Spleen (tissue), 11 donors: ENCODE measurements around the gene MBD5. TPM values are rescaled to one million over a fixed set of nuclear protein-coding genes. Genes with fewer than 3 reads are reported as not detected.

ENCODE experiments used
- DNase-seq: peaks from one replicate; pipeline ENCODE4 v3.0.0-alpha.2; 2020
- H3K27ac ChIP-seq, 8 donors: fragments of 200-600 bp; sonication (generic) in 7 of 8; 1 replicate in 4 of 8; 2 replicates in 4 of 8; pipeline versions ENCODE4 v1.5.0 to v1.8.0; 2016 to 2021; ENCODE audit warnings: inconsistent platforms in 4 of 8, mild to moderate bottlenecking in 4 of 8, moderate library complexity in 1 of 8
- H3K27me3 ChIP-seq, 7 donors: fragments of 200-600 bp; sonication (generic) in 6 of 7; replicated peaks in 1 of 7; 1 replicate in 4 of 7; 2 replicates in 3 of 7; pipeline versions ENCODE4 v1.5.0 to v1.8.0; 2016 to 2021; ENCODE audit warnings: inconsistent platforms in 3 of 7, mild to moderate bottlenecking in 1 of 7
- H3K36me3 ChIP-seq, 6 donors: fragments of 200-600 bp; sonication (generic) in 5 of 6; 1 replicate in 4 of 6; 2 replicates in 2 of 6; pipeline versions ENCODE4 v1.5.0 to v1.8.0; 2016 to 2021; ENCODE audit warnings: inconsistent platforms in 2 of 6
- H3K4me1 ChIP-seq, 6 donors: fragments of 200-600 bp; sonication (generic) in 5 of 6; 1 replicate in 3 of 6; 2 replicates in 3 of 6; pipeline versions ENCODE4 v1.5.0 to v1.8.0; 2016 to 2021; ENCODE audit warnings: inconsistent platforms in 3 of 6
- H3K4me3 ChIP-seq, 8 donors: fragments of 200-600 bp; sonication (generic) in 7 of 8; 1 replicate in 4 of 8; 2 replicates in 4 of 8; pipeline versions ENCODE4 v1.5.0 to v1.8.0; 2016 to 2021; ENCODE audit warnings: inconsistent platforms in 4 of 8, mild to moderate bottlenecking in 4 of 8, moderate library complexity in 2 of 8
- H3K9me3 ChIP-seq, 8 donors: fragments of 200-600 bp; sonication (generic) in 7 of 8; 1 replicate in 4 of 8; 2 replicates in 4 of 8; pipeline versions ENCODE4 v1.5.0 to v1.8.0; 2016 to 2021; ENCODE audit warnings: inconsistent platforms in 4 of 8
- CTCF ChIP-seq, 11 experiments: fragments of 200-600 bp in 7 of 11; fragments of 450-650 bp in 4 of 11; sonication (generic) in 4 of 11; IDR thresholded peaks in 8 of 11; conservative IDR thresholded peaks in 3 of 11; 1 replicate in 7 of 11; 2 replicates in 4 of 11; pipeline versions ENCODE4 v1.4.0 to v1.8.0; 2016 to 2021; ENCODE audit warnings: antibody characterized with exemption in 11 of 11, inconsistent platforms in 4 of 11, mild to moderate bottlenecking in 1 of 11
- POLR2A ChIP-seq, 3 donors: fragments of 450-650 bp; IDR thresholded peaks; one replicate each; pipeline ENCODE4 v1.5.1; 2017; ENCODE audit warnings: antibody characterized with exemption in 3 of 3, mild to moderate bottlenecking in 1 of 3
- POLR2AphosphoS5 ChIP-seq, 3 donors: sonication (generic); formaldehyde crosslinking; IDR thresholded peaks; one replicate each; pipeline ENCODE4 v1.5.1; 2017; ENCODE audit warnings: antibody characterized with exemption in 3 of 3
- WGBS, 5 donors: extraction: QIAGEN DNeasy Blood & Tissue Kit in 3 of 5; methylation state at CpG; one replicate each; pipeline versions ENCODE4 v1.1.5 to v1.1.7; 2013 to 2018; 5-methylcytosine and 5-hydroxymethylcytosine counted together
- intact Hi-C: fragments of 100-400 bp; cut with DNase I; formaldehyde crosslinking; loops from one replicate; pipeline ENCODE4 v1.15.0; 2023; ENCODE audit warnings: low total_unique reads
- polyA plus RNA-seq, 3 donors: library from polyadenylated mRNA; stranded (reverse); fragments of 200-250 nt; gene quantifications; one replicate each; pipeline ENCODE4 v1.2.1, GENCODE V29; 2013
- total RNA-seq, 7 donors: library from RNA; depleted of rRNA in 3 of 7; stranded (reverse); fragments of >200 nt in 3 of 7; fragmentation: NEBNext Ultra II Directional in 4 of 7; extraction: Animal tissue kit (Norgen Biotek cat#: 25700) in 4 of 7; gene quantifications; one replicate each; pipeline versions ENCODE4 v1.1.0 to v1.2.1, GENCODE V29; 2016 to 2021
- donor health status: healthy with polysubstance abuse.
- donor health status: DM: no; HTN: no; CAD: no; lungs with moderate emphysema.
- donor health status: DM: no; HTN: no; CAD: no.
- donor health status: Bipolar disorder and iron deficiency.
- donor health status: healthy.
- donor health status: DM: no; HTN: no; CAD: no.
- donor health status: DM: yes; HTN: yes; CAD: no.

The MBD5 gene
- total and polyA plus RNA-seq, 10 donors = 5.7 to 84.5 (median 60.0) TPM

GRCh38 chr2:148273158-148273691 is 252.3 kb downstream of the MBD5 start:
- no peak for DNase-seq
- H3K4me3 ChIP-seq = no peak overlapping the region
- H3K9me3 ChIP-seq = no peaks in the 10 kb centered on the region
- no peak overlapping the region for H3K27ac ChIP-seq
- H3K27me3 ChIP-seq = no peaks in the 10 kb centered on the region
- H3K36me3 ChIP-seq = peaks cover 0 to 8% (median 0%) of the 10 kb centered on the region in 6 donors
- WGBS, 5 donors = 57 to 69% (median 65%) methylated on average over 4 of the region's 4 CpGs
- no peaks in the 10 kb centered on the region for H3K4me1 ChIP-seq
- intact Hi-C loops = no loop called here
- no peak for TF ChIP-seq POLR2A (IDR thresholded peaks at IDR 0.05)
- no peak for TF ChIP-seq POLR2AphosphoS5 (IDR thresholded peaks at IDR 0.05)
- no peak for TF ChIP-seq CTCF (IDR thresholded peaks at IDR 0.05 in 8 of 11, conservative IDR thresholded peaks at IDR 0.05 in 3 of 11)

- Histone ChIP-seq H3K4me1 (no peaks in the 10 kb centered on the region), H3K4me3 (no peak overlapping the region), H3K9me3 (no peaks in the 10 kb centered on the region), H3K27ac (no peak overlapping the region), H3K36me3 (no peaks in the 10 kb centered on the region), H3K27me3 (no peaks in the 10 kb centered on the region)
- WGBS, 5 donors = 86 to 96% (median 93%) methylated on average over 3 of the region's 3 CpGs
- no peak for TF ChIP-seq POLR2A (IDR thresholded peaks at IDR 0.05)
- TF ChIP-seq CTCF (IDR thresholded peaks at IDR 0.05 in 8 of 11, conservative IDR thresholded peaks at IDR 0.05 in 3 of 11) = no peak
- no peak for TF ChIP-seq POLR2AphosphoS5 (IDR thresholded peaks at IDR 0.05)
- DNase-seq = no peak
- intact Hi-C loops = no loop called here
Measured at GRCh38 chr2:148279216-148279615, 258.3 kb downstream of the MBD5 start.

DNA sequence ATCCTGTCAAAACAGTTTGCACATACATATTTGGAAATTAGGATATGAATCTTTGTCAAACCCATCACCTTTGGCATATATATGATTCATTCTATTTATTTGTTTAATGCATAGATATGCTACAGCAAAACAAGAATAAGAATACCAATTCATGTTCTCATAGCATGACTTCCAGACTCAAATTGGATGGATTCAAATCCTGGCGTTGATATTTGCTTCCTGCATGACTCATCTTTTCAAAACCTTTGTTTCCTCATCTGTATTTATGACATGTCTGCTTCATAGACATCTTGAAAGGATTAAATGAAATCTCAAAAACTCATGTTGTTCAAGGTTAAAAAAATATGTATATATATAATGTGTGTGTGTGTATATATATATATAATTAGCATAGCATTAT is 261.3 kb downstream of the MBD5 start:
- intact Hi-C loops = no loop called here
- Histone ChIP-seq H3K27ac (no peak overlapping the region), H3K27me3 (no peaks in the 10 kb centered on the region), H3K4me1 (no peaks in the 10 kb centered on the region), H3K4me3 (no peak overlapping the region), H3K36me3 (peaks cover 0 to 9% (median 0%) of the 10 kb centered on the region in 6 donors), H3K9me3 (no peaks in the 10 kb centered on the region)
- no peak for TF ChIP-seq CTCF (IDR thresholded peaks at IDR 0.05 in 8 of 11, conservative IDR thresholded peaks at IDR 0.05 in 3 of 11)
- TF ChIP-seq POLR2A (IDR thresholded peaks at IDR 0.05) = no peak
- TF ChIP-seq POLR2AphosphoS5 (IDR thresholded peaks at IDR 0.05) = no peak
- no peak for DNase-seq
- WGBS, 5 donors = 52 to 78% (median 67%) methylated on average over 1 of the region's 1 CpG

DNA sequence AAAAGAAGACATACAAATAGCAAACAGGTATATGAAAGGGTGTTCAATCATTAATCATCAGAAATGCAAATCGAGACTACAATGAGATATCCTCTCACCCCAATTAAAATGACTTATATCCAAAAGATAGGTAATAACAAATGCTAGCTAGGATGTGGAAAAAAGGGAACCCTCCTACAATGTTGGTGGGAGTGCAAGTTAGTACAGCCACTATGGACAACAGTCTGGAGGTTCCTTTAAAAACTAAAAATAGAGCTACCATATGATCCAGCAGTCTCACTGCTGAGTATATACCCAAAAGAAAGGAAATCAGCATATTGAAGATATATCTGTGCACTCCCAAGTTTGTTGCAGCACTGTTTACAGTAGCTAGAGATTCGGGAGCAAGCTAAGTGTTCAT is 271.5 kb downstream of the MBD5 start:
- 87 to 99% (median 94%) methylated on average over 2 of the region's 2 CpGs for WGBS, 5 donors
- Histone ChIP-seq H3K27ac (no peak overlapping the region), H3K4me3 (no peak overlapping the region), H3K4me1 (no peaks in the 10 kb centered on the region), H3K9me3 (no peaks in the 10 kb centered on the region), H3K36me3 (peaks cover 0 to 4% (median under 1%) of the 10 kb centered on the region in 6 donors), H3K27me3 (no peaks in the 10 kb centered on the region)
- TF ChIP-seq POLR2AphosphoS5 (IDR thresholded peaks at IDR 0.05) (no peak), CTCF (IDR thresholded peaks at IDR 0.05 in 8 of 11, conservative IDR thresholded peaks at IDR 0.05 in 3 of 11) (no peak), POLR2A (IDR thresholded peaks at IDR 0.05) (no peak)
- intact Hi-C loops = no loop called here
- DNase-seq = no peak
